Fibroblast of lung (primary cell): ENCODE data around the gene RIMS1. TPM values are rescaled to one million over a fixed set of nuclear protein-coding genes. Genes with fewer than 3 reads are reported as not detected.
A peak's percentile ranks its signal among the peaks of the same experiment; 100 is the strongest.

Experiments used
- DNase-seq, 2 donors: peaks; one replicate each; pipeline versions ENCODE4 v3.0.0 to v3.0.0-alpha.2; 2010; ENCODE audit warnings: low read depth in 2 of 2
- H2AFZ ChIP-seq: 2 replicates; pipeline ENCODE4 v1.5.1; 2012; ENCODE audit warnings: low read length, control low read depth, inconsistent platforms
- H3K27ac ChIP-seq: 2 replicates; pipeline ENCODE4 v1.5.1; 2011; ENCODE audit warnings: low read length, control low read depth; ENCODE audit not compliant: insufficient read depth
- H3K27me3 ChIP-seq: 2 replicates; pipeline ENCODE4 v1.5.1; 2011; ENCODE audit warnings: mild to moderate bottlenecking, low read length; ENCODE audit not compliant: control insufficient read depth, insufficient read depth
- H3K36me3 ChIP-seq: 2 replicates; pipeline ENCODE4 v1.5.1; 2011; ENCODE audit warnings: low read length; ENCODE audit not compliant: control insufficient read depth, insufficient read depth
- H3K4me1 ChIP-seq: 2 replicates; pipeline ENCODE4 v1.5.1; 2011; ENCODE audit warnings: low read length; ENCODE audit not compliant: control insufficient read depth, insufficient read depth; ENCODE audit errors: extremely low read depth
- H3K4me2 ChIP-seq: 2 replicates; pipeline ENCODE4 v1.5.1; 2011; ENCODE audit warnings: low read length, control low read depth; ENCODE audit not compliant: insufficient read depth; ENCODE audit errors: extremely low read depth
- H3K4me3 ChIP-seq, 4 experiments: fragments of 200-600 bp in 1 of 4; sonication (generic) in 1 of 4; replicated peaks in 1 of 4; 2 replicates each; pipeline ENCODE4 v1.5.1; 2011 to 2016; ENCODE audit warnings: low read length in 4 of 4, low read depth in 3 of 4, mild to moderate bottlenecking in 3 of 4, control low read depth in 2 of 4, inconsistent platforms in 1 of 4, mixed read lengths in 1 of 4; ENCODE audit not compliant: insufficient read depth in 1 of 4; ENCODE audit errors: control extremely low read depth in 1 of 4
- H3K79me2 ChIP-seq: 2 replicates; pipeline ENCODE4 v1.5.1; 2012; ENCODE audit warnings: mild to moderate bottlenecking, low read length, inconsistent platforms; ENCODE audit not compliant: control insufficient read depth, insufficient read depth
- H3K9ac ChIP-seq: 2 replicates; pipeline ENCODE4 v1.5.1; 2011; ENCODE audit warnings: mild to moderate bottlenecking, low read length, control low read depth; ENCODE audit not compliant: insufficient read depth
- H3K9me3 ChIP-seq: 2 replicates; pipeline ENCODE4 v1.5.1; 2012; ENCODE audit warnings: low read depth, low read length; ENCODE audit not compliant: control insufficient read depth, insufficient read depth
- H4K20me1 ChIP-seq: 2 replicates; pipeline ENCODE4 v1.5.1; 2011; ENCODE audit warnings: low read length; ENCODE audit not compliant: control insufficient read depth, insufficient read depth; ENCODE audit errors: extremely low read depth
- CTCF ChIP-seq, 2 donors: IDR thresholded peaks in 1 of 2; conservative IDR thresholded peaks in 1 of 2; 1 replicate in 1 of 2; 2 replicates in 1 of 2; pipeline ENCODE4 v1.5.1; 2011 to 2012; ENCODE audit warnings: low read length in 2 of 2, control low read depth in 1 of 2, inconsistent platforms in 1 of 2, low read depth in 1 of 2, mild to moderate bottlenecking in 1 of 2
- EZH2 ChIP-seq: IDR thresholded peaks from 2 replicates; pipeline ENCODE4 v1.5.1; 2012; ENCODE audit warnings: low read length, control low read depth, mild to moderate bottlenecking; ENCODE audit errors: missing control alignments
- polyA plus RNA-seq, 2 donors: library from polyadenylated mRNA; depleted of rRNA in 1 of 2; stranded (reverse) in 1 of 2; unstranded in 1 of 2; fragments of >200 nt; gene quantifications; 2 replicates each; pipeline ENCODE4 v1.2.1, GENCODE V29; 2011 to 2012; ENCODE audit warnings: missing spikeins in 1 of 2
- total RNA-seq: library from RNA; depleted of rRNA; stranded (reverse); fragments of >200 nt; gene quantifications from 2 replicates; pipeline ENCODE4 v1.2.1, GENCODE V29; 2014

RIMS1 gene
- total and polyA plus RNA-seq, 2 donors (not counting 1 experiment from before 2014, with no cell fraction given) = 1.1 to 2.3 TPM

GRCh38 chr6:72321788-72322187 lies 435.4 kb downstream of the RIMS1 start:
- Histone ChIP-seq H3K27ac (no peak overlapping the region), H3K4me2 (no peak overlapping the region)

GRCh38 chr6:72322771-72323170 lies 436.4 kb downstream of the RIMS1 start:
- no peaks in the 10 kb centered on the region for H3K9me3 ChIP-seq
- no peak overlapping the region for H3K4me3 ChIP-seq
- DNase-seq = peak; percentile 1 to 20
- H3K9ac ChIP-seq = no peak overlapping the region
- H3K27me3 ChIP-seq = no peaks in the 10 kb centered on the region
- no peaks in the 10 kb centered on the region for H3K79me2 ChIP-seq
- H3K27ac ChIP-seq = no peak overlapping the region
- H3K4me2 ChIP-seq = no peak overlapping the region
- no peak overlapping the region for H2AFZ ChIP-seq
- H3K4me1 ChIP-seq = no peaks in the 10 kb centered on the region
- H3K36me3 ChIP-seq = no peaks in the 10 kb centered on the region
- no peak for TF ChIP-seq EZH2
- no peak for TF ChIP-seq CTCF (conservative IDR thresholded peaks at IDR 0.05 in 1 of 2, IDR thresholded peaks at IDR 0.05 in 1 of 2; ENCODE audit: low read depth in 1 of 2, low read length in 2 of 2)
- no peaks in the 10 kb centered on the region for H4K20me1 ChIP-seq

More at GRCh38 chr6:72321788-72322187, 435.4 kb downstream of the RIMS1 start:
- TF ChIP-seq CTCF (conservative IDR thresholded peaks at IDR 0.05 in 1 of 2, IDR thresholded peaks at IDR 0.05 in 1 of 2; ENCODE audit: low read depth in 1 of 2, low read length in 2 of 2) = no peak
- no peak for TF ChIP-seq EZH2
- H3K36me3 ChIP-seq = no peaks in the 10 kb centered on the region
- no peak overlapping the region for H2AFZ ChIP-seq
- no peaks in the 10 kb centered on the region for H3K79me2 ChIP-seq
- H3K9me3 ChIP-seq = no peaks in the 10 kb centered on the region
- H3K4me1 ChIP-seq = no peaks in the 10 kb centered on the region
- H4K20me1 ChIP-seq = no peaks in the 10 kb centered on the region
- H3K9ac ChIP-seq = no peak overlapping the region
- H3K27me3 ChIP-seq = no peaks in the 10 kb centered on the region
- DNase-seq = peak; percentile 47 to 49
- H3K4me3 ChIP-seq = no peak overlapping the region

GRCh38 chr6:72324591-72324990 lies 438.2 kb downstream of the RIMS1 start:
- Histone ChIP-seq H3K27ac (no peak overlapping the region), H3K36me3 (no peaks in the 10 kb centered on the region), H3K4me3 (no peak overlapping the region), H3K27me3 (no peaks in the 10 kb centered on the region), H3K4me1 (no peaks in the 10 kb centered on the region), H3K9ac (no peak overlapping the region), H3K4me2 (no peak overlapping the region), H4K20me1 (no peaks in the 10 kb centered on the region), H3K79me2 (no peaks in the 10 kb centered on the region), H2AFZ (no peak overlapping the region), H3K9me3 (no peaks in the 10 kb centered on the region)
- no peak for TF ChIP-seq CTCF (conservative IDR thresholded peaks at IDR 0.05 in 1 of 2, IDR thresholded peaks at IDR 0.05 in 1 of 2; ENCODE audit: low read depth in 1 of 2, low read length in 2 of 2)
- TF ChIP-seq EZH2 = no peak
- DNase-seq = peak in 1 of 2 donors; percentile 31
